ENCODE data around the gene XCL1.

XCL1 gene

DNA sequence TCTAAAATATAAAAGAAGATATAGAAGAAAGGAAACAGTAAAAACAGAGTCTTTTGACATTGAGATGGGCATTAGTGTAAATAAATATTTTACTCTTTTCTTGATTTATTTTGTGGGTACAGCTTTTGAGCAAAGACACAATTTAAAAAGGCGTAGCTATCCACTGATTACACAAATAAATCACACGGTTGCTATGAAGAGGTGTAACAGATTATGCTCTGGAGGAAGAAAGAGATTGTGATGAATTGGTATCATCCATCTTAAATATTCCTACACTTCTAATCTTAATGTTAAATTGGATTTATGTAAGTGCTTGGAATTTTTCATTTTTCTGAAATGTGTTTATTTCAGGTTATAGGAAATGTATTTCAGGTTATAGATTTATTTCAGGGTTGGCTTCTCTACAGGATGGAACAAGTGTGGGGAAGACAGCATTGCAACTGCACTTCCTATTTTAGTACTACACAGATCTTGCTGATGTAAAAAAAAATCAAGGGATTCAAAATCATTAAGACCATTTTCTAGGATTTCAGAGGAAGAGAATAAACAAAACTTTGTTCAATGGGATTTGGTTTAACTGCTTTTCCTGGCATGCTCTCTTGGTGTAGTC, 15.3 kb downstream of the XCL1 start:
- TF ChIP-seq POLR2AphosphoS5 (IDR thresholded peaks at IDR 0.05; ENCODE audit: low read depth, low read length) (no peak), TAF1 (IDR thresholded peaks at IDR 0.05; ENCODE audit: borderline replicate concordance, insufficient read depth, low read length) (no peak), SIN3A (IDR thresholded peaks at IDR 0.05; ENCODE audit: borderline replicate concordance, insufficient read depth, low read length) (no peak), FOXP2 (optimal IDR thresholded peaks at IDR 0.05; ENCODE audit: borderline replicate concordance, extremely low read depth, extremely low read length, insufficient read depth) (no peak)
- TF ChIP-seq, protein P1, sequence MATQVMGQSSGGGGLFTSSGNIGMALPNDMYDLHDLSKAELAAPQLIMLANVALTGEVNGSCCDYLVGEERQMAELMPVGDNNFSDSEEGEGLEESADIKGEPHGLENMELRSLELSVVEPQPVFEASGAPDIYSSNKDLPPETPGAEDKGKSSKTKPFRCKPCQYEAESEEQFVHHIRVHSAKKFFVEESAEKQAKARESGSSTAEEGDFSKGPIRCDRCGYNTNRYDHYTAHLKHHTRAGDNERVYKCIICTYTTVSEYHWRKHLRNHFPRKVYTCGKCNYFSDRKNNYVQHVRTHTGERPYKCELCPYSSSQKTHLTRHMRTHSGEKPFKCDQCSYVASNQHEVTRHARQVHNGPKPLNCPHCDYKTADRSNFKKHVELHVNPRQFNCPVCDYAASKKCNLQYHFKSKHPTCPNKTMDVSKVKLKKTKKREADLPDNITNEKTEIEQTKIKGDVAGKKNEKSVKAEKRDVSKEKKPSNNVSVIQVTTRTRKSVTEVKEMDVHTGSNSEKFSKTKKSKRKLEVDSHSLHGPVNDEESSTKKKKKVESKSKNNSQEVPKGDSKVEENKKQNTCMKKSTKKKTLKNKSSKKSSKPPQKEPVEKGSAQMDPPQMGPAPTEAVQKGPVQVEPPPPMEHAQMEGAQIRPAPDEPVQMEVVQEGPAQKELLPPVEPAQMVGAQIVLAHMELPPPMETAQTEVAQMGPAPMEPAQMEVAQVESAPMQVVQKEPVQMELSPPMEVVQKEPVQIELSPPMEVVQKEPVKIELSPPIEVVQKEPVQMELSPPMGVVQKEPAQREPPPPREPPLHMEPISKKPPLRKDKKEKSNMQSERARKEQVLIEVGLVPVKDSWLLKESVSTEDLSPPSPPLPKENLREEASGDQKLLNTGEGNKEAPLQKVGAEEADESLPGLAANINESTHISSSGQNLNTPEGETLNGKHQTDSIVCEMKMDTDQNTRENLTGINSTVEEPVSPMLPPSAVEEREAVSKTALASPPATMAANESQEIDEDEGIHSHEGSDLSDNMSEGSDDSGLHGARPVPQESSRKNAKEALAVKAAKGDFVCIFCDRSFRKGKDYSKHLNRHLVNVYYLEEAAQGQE (IDR thresholded peaks at IDR 0.05; ENCODE audit: insufficient read depth in 1 of 2, low read depth in 2 of 2, low read length in 2 of 2), result no peak

DNA sequence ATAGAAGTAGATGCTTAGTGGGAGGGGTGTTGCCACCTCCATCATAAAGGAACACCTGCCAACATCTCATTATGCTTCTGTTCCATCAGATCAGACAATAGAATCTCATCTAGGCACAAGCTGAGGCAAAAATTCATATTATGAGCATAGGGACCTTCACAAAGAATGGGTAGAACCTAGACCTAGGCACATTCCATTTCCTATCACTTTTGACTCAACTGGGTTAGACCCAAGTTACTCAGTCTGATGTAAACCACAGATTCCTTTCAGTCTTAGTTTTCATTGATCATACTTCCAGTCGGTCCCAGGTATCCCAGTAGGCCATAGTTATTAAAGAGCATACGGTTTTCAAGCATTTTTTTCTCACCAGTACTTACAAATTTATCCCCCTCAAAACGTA, 21.7 kb downstream of the XCL1 start:
- TF ChIP-seq POLR2AphosphoS5 (IDR thresholded peaks at IDR 0.05; ENCODE audit: low read depth, low read length) (no peak), SIN3A (IDR thresholded peaks at IDR 0.05; ENCODE audit: borderline replicate concordance, insufficient read depth, low read length) (no peak), TAF1 (IDR thresholded peaks at IDR 0.05; ENCODE audit: borderline replicate concordance, insufficient read depth, low read length) (no peak), FOXP2 (optimal IDR thresholded peaks at IDR 0.05; ENCODE audit: borderline replicate concordance, extremely low read depth, extremely low read length, insufficient read depth) (no peak)
- TF ChIP-seq, protein P1 (IDR thresholded peaks at IDR 0.05; ENCODE audit: insufficient read depth in 1 of 2, low read depth in 2 of 2, low read length in 2 of 2), result no peak

DNA sequence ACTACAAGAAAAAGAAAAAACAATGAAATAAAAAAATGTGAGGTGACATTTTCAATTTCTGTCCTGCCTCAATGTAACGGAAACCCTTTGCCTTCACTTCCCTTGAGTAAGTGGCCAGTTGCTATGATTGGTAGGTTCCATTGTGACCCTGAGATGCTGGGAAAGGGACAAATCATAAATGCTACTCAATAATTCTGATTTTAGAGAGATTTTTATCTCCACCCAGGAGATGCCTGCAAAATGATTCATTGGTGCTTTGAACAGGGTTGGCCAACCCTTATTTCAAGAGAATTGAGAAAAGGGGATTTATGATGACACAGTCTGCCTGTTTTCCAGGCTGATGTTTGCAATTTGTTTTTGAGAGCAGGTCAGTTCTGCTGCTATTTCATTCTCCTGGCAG, 22.5 kb downstream of the XCL1 start:
- no peak for TF ChIP-seq FOXP2 (optimal IDR thresholded peaks at IDR 0.05; ENCODE audit: borderline replicate concordance, extremely low read depth, extremely low read length, insufficient read depth)
- no peak for TF ChIP-seq TAF1 (IDR thresholded peaks at IDR 0.05; ENCODE audit: borderline replicate concordance, insufficient read depth, low read length)
- TF ChIP-seq, protein P1 (IDR thresholded peaks at IDR 0.05; ENCODE audit: insufficient read depth in 1 of 2, low read depth in 2 of 2, low read length in 2 of 2), result no peak
- TF ChIP-seq SIN3A (IDR thresholded peaks at IDR 0.05; ENCODE audit: borderline replicate concordance, insufficient read depth, low read length), result no peak
- no peak for TF ChIP-seq POLR2AphosphoS5 (IDR thresholded peaks at IDR 0.05; ENCODE audit: low read depth, low read length)

DNA sequence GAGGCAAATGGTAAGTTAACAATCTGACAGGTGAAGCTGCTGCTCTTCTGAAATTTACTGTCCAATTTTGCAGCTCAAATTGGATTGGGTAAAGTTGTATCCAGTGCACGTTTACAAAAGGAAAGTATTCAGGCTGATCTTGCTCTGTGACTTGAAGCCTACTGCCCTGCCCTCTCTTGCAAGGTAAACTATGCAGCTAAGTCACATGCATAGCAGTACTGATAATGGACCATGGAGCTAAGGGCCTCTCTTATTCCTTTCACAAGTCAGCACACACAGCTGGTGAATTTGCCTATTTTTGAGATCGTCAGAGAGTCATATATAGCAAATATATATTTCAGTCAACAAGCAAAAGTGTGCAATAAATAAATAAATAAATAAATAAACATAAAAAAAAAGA, 23.2 kb downstream of the XCL1 start:
- TF ChIP-seq FOXP2 (optimal IDR thresholded peaks at IDR 0.05; ENCODE audit: borderline replicate concordance, extremely low read depth, extremely low read length, insufficient read depth) (no peak), SIN3A (IDR thresholded peaks at IDR 0.05; ENCODE audit: borderline replicate concordance, insufficient read depth, low read length) (no peak), TAF1 (IDR thresholded peaks at IDR 0.05; ENCODE audit: borderline replicate concordance, insufficient read depth, low read length) (no peak), POLR2AphosphoS5 (IDR thresholded peaks at IDR 0.05; ENCODE audit: low read depth, low read length) (no peak)
- TF ChIP-seq, protein P1 (IDR thresholded peaks at IDR 0.05; ENCODE audit: insufficient read depth in 1 of 2, low read depth in 2 of 2, low read length in 2 of 2), result no peak
